Activated T-cell treated with anti-CD3 and anti-CD28 coated beads, Interleukin-2, amount 50 U/mL, for 72 hours (primary cell): ENCODE data around the gene DRAM1. TPM values are rescaled to one million over a fixed set of nuclear protein-coding genes. Genes with fewer than 3 reads are reported as not detected.

Experiments used
- ATAC-seq, 2 donors: fragments of 150-1000 bp; cut with Tn5 transposase; replicated peaks in 1 of 2; 2 replicates each; pipeline ENCODE4 v1.10.0; 2021; ENCODE audit warnings: moderate library complexity in 2 of 2, mild to moderate bottlenecking in 1 of 2
- DNase-seq, 2 donors: peaks; one replicate each; pipeline ENCODE4 v3.0.0; 2021 to 2022; ENCODE audit warnings: mixed read lengths in 1 of 2
- H3K27ac Mint-ChIP-seq: one replicate; pipeline ENCODE4 v1.8.0; 2022; ENCODE audit warnings: mild to moderate bottlenecking, moderate library complexity, mixed read lengths
- H3K27me3 Mint-ChIP-seq: one replicate; pipeline ENCODE4 v1.8.0; 2022; ENCODE audit warnings: low read depth, mixed read lengths
- H3K36me3 Mint-ChIP-seq, 2 donors: one replicate each; pipeline ENCODE4 v1.8.0; 2022; ENCODE audit warnings: mixed read lengths in 2 of 2, mild to moderate bottlenecking in 1 of 2; ENCODE audit not compliant: insufficient read depth in 2 of 2
- H3K4me1 Mint-ChIP-seq: one replicate; pipeline ENCODE4 v1.8.0; 2022; ENCODE audit warnings: low read depth, mixed read lengths
- H3K4me3 Mint-ChIP-seq, 2 donors: one replicate each; pipeline ENCODE4 v1.8.0; 2022; ENCODE audit warnings: mild to moderate bottlenecking in 2 of 2, mixed read lengths in 2 of 2, moderate library complexity in 2 of 2
- H3K9me3 Mint-ChIP-seq, 2 donors: one replicate each; pipeline ENCODE4 v1.8.0; 2022; ENCODE audit warnings: mixed read lengths in 2 of 2
- total RNA-seq, 2 donors: library from RNA; stranded (reverse); gene quantifications; one replicate each; pipeline ENCODE4 v1.2.3, GENCODE V29; 2022

The DRAM1 gene, protein sequence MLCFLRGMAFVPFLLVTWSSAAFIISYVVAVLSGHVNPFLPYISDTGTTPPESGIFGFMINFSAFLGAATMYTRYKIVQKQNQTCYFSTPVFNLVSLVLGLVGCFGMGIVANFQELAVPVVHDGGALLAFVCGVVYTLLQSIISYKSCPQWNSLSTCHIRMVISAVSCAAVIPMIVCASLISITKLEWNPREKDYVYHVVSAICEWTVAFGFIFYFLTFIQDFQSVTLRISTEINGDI
- total RNA-seq = 1 to 10 TPM; 6.4 to 9.9 TPM

DNA sequence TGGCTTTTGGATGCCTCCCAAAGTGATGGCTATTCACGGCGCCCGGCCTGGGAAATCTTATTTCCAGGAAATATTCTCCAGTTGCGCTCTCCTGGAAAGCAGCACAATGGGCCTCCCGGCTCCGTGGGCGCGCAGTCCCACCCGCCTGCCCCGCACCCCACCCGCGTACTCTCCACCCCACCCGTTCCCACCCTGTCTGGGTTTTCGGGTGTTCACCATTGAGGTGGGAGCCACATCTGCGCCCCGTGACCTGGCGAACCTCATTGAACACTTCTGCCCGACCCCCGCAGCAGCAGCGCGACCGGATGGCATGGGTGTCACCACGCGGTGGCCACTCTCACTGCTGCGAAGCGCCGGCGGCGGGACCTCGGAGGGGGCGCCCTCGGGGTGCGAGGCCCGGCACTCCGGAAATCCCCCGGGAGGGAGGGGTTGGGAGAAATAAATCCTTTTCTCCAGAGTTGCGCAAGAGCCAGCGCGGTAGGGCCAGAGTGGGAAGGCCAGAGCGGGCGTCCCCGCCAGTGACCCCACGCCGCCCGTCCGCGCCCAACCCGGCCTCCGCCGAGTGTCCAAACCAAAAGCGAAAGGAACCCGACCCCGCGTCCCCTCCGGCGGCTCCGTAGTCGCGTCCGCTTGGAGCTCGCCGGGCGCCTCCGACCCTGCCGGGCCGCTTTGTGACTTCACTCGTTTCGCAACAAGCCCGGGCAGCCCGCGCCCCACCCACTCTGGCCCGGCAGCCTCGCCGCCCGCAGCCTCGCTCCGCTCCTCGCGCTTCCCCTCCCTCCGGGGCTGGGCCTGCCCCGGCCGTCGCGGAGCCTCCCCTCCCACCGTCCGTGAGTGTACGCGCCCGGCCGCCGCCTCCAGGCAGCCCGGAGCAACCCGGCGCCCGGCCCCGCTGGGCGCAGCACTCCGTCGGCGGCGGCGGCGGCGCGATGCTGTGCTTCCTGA lies at the start of gene DRAM1:
DRAM1 (plus strand) TSS at position 720 of the 945 bp plus-strand sequence; CDS start at position 930, 210 bp downstream.
- Mint-ChIP-seq H3K27ac (peak within 1 kb of the TSS; percentile 95), H3K9me3 (no peaks in the 10 kb centered on the region), H3K4me3 (peak within 1 kb of the TSS; percentile 93 to 94), H3K27me3 (peaks cover 8% of the 10 kb centered on the region), H3K36me3 (peaks cover 0 to 3% of the 10 kb centered on the region in 2 donors), H3K4me1 (peaks cover 18% of the 10 kb centered on the region)
- peak; percentile 92 to 95 for ATAC-seq
- DNase-seq = peak; percentile 87 to 90

DNA sequence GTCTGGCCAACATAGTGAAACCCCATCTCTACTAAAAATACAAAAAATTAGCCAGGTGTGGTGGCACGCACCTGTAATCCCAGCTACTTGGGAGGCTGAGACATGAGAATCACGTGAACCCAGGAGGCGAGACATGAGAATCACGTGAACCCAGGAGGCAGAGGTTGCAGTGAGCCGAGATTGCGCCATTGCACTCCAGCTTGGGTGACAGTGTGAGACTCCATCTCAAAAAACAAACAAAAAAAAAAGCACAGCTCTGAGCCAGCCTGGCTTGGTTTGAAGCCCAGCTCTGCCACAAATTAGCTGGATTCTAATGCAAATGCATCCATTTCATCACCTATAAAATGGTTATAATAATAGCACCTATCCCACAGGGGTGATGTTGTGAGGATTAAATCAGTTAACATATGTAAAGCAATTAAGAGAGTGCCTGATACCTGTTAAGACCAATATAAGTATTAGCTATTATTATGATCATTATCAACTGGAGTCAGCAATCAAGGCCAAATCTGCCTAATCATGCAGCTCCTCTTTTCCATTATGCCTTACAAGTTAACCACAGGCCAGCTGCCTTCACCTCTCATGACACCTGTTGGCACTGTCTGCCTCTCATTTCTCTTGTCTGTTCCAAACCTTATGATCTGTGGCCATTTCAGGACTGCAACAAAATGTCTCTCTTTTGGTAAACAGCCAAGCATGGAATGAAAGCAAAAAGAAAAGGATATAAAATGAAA lies 48.8 kb upstream of the DRAM1 start:
- H3K4me3 Mint-ChIP-seq = peak overlapping the region; percentile 91 to 99
- no peak for ATAC-seq
- no peaks in the 10 kb centered on the region for H3K36me3 Mint-ChIP-seq
- peaks cover 69% of the 10 kb centered on the region for H3K4me1 Mint-ChIP-seq
- H3K27me3 Mint-ChIP-seq = no peaks in the 10 kb centered on the region
- DNase-seq = no peak
- H3K27ac Mint-ChIP-seq = peak overlapping the region; percentile 94
- H3K9me3 Mint-ChIP-seq = no peaks in the 10 kb centered on the region

DNA sequence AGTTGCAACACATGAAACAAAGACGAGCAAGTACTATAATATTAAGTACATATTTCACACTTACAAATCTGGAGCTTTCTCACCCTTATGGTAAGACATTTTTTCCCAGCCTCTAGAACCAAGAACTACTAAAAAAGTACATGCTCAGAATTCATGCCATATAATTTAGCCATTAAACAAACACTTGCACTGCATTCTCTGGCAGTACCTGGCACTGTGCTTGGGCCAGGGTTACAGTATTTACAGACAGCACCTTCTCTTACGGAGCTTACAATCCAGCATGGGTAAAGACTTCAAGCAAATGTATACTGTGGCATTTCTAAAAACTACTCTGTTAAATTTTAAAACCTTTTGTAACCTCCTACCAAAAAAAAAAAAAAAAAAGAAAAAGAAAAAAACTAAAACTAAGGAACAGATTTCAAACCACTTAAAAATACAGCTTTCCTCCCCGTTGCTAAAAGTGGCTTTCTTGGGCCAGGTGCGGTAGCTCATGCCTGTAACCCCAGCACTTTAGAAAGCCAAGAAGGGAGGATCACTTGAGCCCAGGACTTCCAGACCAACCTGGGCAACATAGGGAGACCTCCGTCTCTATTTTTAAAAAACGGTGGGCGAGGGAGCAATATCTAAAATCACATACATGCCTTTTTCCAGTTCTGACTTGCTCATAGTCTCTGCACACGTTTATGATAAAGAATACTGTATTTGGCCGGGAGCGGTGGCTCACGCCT lies 47.6 kb upstream of the DRAM1 start:
- no peaks in the 10 kb centered on the region for H3K9me3 Mint-ChIP-seq
- no peak for ATAC-seq
- H3K4me1 Mint-ChIP-seq = peaks cover 60% of the 10 kb centered on the region
- H3K4me3 Mint-ChIP-seq = peak overlapping the region; percentile 91 to 99
- no peak for DNase-seq
- no peaks in the 10 kb centered on the region for H3K27me3 Mint-ChIP-seq
- peak overlapping the region; percentile 94 for H3K27ac Mint-ChIP-seq
- H3K36me3 Mint-ChIP-seq = no peaks in the 10 kb centered on the region

DNA sequence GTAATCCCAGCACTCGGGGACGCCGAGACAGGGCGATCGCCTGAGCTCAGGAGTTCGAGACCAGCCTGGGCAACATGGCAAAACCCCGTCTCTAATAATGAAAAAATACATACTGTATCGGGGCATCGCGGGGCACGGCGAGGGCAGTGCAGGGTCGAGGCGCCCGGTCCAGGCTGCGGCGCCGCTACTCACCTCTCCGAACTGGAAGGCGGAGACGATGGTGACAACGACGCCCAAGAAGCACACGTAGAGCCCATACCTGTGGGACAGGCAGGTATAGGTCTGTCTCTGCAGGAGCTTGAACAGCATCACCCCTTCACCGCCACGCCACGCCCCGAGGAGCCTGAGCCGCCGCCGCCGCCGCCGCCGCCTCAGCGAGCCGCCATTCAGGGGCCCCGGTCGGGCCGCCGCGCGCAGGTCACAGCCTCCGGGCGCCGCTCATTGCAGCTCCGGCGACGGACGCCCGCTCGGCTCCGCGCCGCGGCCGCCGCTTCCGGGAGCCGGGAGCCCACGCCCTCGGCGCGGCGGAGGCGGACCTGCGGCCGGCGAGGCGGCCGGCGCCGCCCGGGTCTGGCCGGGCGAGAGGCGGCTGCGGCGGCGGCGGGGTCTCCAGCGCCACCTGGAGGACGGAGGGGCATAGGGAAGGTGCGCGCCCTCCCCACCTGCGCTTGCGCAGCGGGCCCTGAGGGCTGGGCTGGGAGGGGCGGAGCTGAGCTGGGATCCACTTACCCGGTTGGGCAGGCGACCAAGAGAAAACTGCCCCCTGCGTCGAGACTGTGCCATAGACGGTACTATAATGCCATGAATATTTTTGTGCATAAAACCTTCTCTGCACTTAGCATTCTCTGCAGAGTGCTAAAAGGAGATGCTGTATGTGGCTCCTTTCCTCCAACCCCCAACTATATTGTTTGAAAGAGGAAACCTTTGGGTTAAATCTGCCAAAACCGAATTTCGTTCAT lies 46.7 kb upstream of the DRAM1 start, which contains the start of gene GNPTAB:
GNPTAB (minus strand) TSS at position 593 of the 959 bp plus-strand sequence; CDS start at position 309, 284 bp downstream.
- no peaks in the 10 kb centered on the region for H3K27me3 Mint-ChIP-seq
- ATAC-seq (peak; percentile 93), DNase-seq (peak; percentile 94 to 97)
- peak within 1 kb of the TSS; percentile 91 to 99 for H3K4me3 Mint-ChIP-seq
- H3K4me1 Mint-ChIP-seq = peaks cover 51% of the 10 kb centered on the region
- peak within 1 kb of the TSS; percentile 94 for H3K27ac Mint-ChIP-seq
- no peaks in the 10 kb centered on the region for H3K36me3 Mint-ChIP-seq
- no peaks in the 10 kb centered on the region for H3K9me3 Mint-ChIP-seq

DNA sequence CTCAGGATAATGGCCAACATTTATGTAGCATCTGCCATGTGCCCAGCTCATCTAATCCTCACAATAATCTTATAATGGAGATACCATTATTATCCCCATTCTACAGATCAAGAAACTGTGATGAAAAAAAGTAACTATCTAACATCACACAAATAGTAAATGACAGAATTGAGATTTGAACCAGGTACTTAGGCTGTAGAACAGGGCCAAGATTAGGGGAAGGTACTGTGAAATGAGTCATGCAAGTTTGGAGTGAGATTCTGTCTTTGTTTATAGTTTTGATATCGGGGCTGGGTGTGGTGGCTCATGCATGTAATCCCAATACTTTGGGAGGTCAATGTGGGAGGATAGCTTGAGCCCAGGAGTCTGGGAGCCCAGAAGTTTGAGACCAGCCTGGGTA lies 45.4 kb upstream of the DRAM1 start:
- H3K27me3 Mint-ChIP-seq = no peaks in the 10 kb centered on the region
- H3K36me3 Mint-ChIP-seq = no peaks in the 10 kb centered on the region
- DNase-seq (no peak), ATAC-seq (no peak)
- H3K4me3 Mint-ChIP-seq = peak overlapping the region in 1 of 2 donors; percentile 88
- no peaks in the 10 kb centered on the region for H3K9me3 Mint-ChIP-seq
- H3K27ac Mint-ChIP-seq = no peak overlapping the region
- H3K4me1 Mint-ChIP-seq = peaks cover 40% of the 10 kb centered on the region

DNA sequence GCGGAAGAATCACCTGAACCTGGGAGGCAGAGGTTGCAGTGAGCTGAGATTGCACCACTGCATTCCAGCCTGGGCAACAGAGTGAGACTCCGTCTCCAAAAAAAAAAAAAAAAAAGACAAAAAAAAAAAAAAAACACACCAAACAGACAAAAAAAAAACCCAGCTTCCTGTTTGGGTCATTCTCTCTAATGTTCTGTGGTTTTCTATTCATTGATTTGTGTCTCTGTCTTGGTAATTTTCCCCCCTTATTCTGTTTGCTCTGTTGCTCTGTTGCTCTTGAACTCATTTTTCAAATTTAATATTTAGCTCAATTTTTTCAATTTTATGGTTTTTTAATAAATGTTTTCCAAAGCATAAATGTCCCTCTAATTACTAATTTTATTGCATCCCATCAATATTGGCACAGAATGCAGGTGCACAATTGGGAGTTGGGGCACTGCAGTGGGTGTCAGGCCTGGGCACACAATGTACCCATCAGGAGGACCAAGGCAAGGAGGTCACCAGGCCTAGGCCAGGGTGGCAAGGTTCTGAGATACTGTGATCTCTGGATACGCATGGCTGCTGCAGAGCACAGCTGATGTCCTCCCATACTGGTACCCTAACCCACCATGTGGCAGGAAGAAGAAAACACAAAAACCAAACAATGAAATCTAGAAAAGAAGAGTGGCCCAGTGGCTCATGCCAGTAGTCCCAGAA lies 38.6 kb upstream of the DRAM1 start:
- Mint-ChIP-seq H3K36me3 (no peaks in the 10 kb centered on the region), H3K4me1 (peaks cover 9% of the 10 kb centered on the region), H3K4me3 (no peak overlapping the region), H3K27ac (no peak overlapping the region), H3K27me3 (no peaks in the 10 kb centered on the region), H3K9me3 (no peaks in the 10 kb centered on the region)
- ATAC-seq (peak; percentile 43 to 55), DNase-seq (no peak)

DNA sequence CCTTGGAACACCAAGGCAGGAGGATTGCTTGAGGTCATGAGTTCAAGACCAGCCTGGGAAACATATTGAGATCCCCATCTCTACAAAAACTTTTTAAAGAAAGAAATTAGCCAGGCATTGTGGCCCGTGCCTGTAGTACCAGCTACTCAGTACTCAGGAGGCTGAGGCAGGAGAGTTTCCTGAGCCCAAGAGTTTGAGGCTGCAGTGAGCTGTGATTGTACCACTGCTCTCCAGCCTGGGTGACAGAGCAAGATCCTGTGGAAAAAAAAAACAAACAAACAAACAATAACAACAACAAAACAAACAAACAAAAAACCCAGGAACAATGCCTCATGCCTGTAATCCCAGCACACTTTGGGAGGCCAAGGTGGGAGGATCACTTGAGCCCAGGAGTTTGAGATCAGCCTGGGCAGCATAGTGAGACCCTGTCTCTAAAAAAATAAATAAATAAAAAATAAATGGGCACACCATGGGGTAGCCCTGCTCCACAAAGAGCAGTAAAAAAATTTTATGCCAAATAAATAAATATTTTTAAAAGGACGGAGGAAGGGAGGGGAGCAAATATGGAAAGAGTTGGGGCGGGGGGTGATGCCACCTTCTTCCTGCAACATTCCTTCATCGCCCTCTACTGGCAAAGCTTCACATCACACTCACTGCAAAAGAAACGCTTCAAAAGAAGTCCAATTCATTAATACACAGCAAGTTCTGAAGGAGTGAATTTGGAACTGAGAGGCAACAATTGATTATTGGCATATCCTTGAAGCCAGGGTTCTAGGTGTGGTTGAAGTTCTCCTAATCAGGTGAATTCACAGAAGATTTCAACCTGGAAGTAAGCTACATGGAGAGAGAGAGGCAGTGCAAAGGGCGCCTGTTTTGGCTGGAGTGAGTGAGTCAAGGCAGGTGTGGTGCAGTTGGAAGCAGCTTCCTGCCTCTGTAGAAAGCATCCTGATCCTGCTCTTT lies 37.8 kb upstream of the DRAM1 start:
- Mint-ChIP-seq H3K36me3 (no peaks in the 10 kb centered on the region), H3K27ac (no peak overlapping the region), H3K9me3 (no peaks in the 10 kb centered on the region), H3K4me1 (peaks cover 9% of the 10 kb centered on the region), H3K4me3 (no peak overlapping the region), H3K27me3 (no peaks in the 10 kb centered on the region)
- ATAC-seq = peak; percentile 53 to 71
- peak; percentile 73 to 74 for DNase-seq

DNA sequence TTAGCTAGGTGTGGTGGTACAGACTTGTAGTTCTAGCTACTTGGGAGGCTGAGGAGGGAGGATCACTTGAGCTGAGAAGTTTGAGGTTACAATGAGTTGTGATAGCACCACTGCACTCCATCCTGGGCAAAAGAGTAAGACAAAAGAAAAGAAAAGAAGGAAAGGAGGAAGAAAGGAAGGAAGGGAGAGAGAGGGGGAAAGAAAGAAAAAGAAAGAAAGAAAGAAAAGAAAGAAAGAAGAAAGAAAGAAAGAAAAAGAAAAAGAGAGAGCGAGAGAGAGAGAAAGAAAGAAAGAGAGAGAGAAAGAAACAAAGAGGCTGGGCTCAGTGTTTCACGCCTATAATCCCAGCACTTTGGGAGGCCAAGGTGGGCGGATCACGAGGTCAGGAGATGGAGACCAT lies 36.3 kb upstream of the DRAM1 start:
- Mint-ChIP-seq H3K27me3 (no peaks in the 10 kb centered on the region), H3K27ac (no peak overlapping the region), H3K4me3 (no peak overlapping the region), H3K4me1 (peaks cover 9% of the 10 kb centered on the region), H3K9me3 (no peaks in the 10 kb centered on the region), H3K36me3 (no peaks in the 10 kb centered on the region)
- DNase-seq (no peak), ATAC-seq (no peak)

DNA sequence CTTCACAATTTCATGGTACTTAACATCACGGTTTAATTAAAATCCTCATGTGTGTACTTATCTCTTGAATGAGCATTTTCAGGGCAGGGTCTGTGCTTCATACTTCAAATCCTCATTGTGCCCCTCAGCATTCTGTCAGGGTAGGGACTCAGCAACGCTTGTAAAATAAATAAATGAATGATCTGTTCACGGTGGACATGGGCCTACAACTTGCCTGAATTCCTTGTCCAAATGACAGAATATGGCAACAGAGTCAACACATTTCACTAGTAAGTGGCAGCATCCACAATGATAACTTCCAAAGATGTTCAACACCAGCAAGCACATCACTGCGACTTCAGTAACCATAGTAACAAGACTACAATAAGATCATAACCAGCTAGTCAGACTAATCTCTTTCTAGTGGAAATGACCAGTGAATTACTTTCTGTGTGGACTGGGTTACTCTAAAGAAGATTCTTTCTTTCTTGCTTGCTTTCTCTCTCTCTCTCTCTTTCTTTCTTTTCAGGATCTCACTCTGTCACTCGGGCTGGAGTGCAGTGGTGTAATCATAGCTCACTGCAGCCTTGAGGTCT lies 32.2 kb upstream of the DRAM1 start:
- ATAC-seq = no peak

DNA sequence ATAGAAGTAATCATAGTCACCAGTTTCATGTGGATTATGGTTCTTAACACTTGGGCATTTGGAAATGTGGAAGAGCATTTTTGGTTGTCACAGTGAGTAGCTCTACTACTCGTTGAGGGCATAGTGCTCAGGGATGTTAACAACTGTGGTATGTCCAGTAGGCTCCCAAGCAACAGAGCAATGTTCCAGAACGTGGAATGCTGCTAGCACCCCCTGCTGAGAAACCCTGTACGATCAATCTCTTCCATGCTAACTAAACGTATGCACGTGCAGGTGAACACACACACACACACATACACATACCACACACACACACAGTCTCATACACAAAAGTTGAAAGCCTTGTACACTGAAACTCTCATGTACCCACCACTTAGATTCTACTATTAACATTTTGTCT lies 30.1 kb upstream of the DRAM1 start:
- Mint-ChIP-seq H3K27ac (no peak overlapping the region), H3K27me3 (no peaks in the 10 kb centered on the region), H3K36me3 (no peaks in the 10 kb centered on the region), H3K4me1 (peaks cover 13% of the 10 kb centered on the region), H3K4me3 (no peak overlapping the region), H3K9me3 (no peaks in the 10 kb centered on the region)
- no peak for ATAC-seq
- DNase-seq = no peak

More for the DNA sequence above, 32.2 kb upstream of the DRAM1 start:
- Mint-ChIP-seq H3K27ac (no peak overlapping the region), H3K4me3 (no peak overlapping the region), H3K4me1 (peaks cover 4% of the 10 kb centered on the region), H3K9me3 (no peaks in the 10 kb centered on the region), H3K36me3 (no peaks in the 10 kb centered on the region), H3K27me3 (no peaks in the 10 kb centered on the region)
- no peak for DNase-seq
